ENCODE data around the gene TOR4A. TPM values are rescaled to one million over a fixed set of nuclear protein-coding genes. Genes with fewer than 3 reads are reported as not detected.

Gene TOR4A
- total RNA-seq: 16.5 TPM
- long read RNA-seq, full-length matches to known transcripts: 14 of 32 reads
- long read RNA-seq, partial matches to known transcripts: 0 of 32 reads
- long read RNA-seq, other reads (novel, unspliced or antisense): 18 of 32 reads

- intact Hi-C loops (cut with DNase I): loop anchor here (2.0 kb wide), 1 partner anchor 37 kb away; the partner anchor contains the start of gene TUBB4B
- ATAC-seq (peak; percentile 66), DNase-seq (ENCODE audit: missing footprints) (peak; percentile 94)
Observed at GRCh38 chr9:137277329-137278041, at the start of gene TOR4A. Gene TOR4A, plus strand, starts transcription at chr9:137277726. Its CDS starts 964 bp downstream, at chr9:137278690.

GRCh38 chr9:137227853-137228505 is 49.5 kb upstream of the TOR4A start:
- intact Hi-C loops (cut with DNase I): loop anchor here (2.0 kb wide), 1 partner anchor 111 kb away; no protein-coding TSS in a partner anchor
- no peak for DNase-seq (ENCODE audit: missing footprints)
- no peak for ATAC-seq

- intact Hi-C loops (cut with DNase I): no loop called here
- DNase-seq (ENCODE audit: missing footprints) (no peak), ATAC-seq (no peak)
Observed at GRCh38 chr9:137228506-137228967, 49.0 kb upstream of the TOR4A start.

- DNase-seq (ENCODE audit: missing footprints) (no peak), ATAC-seq (no peak)
- intact Hi-C loops (cut with DNase I): no loop called here
Observed at GRCh38 chr9:137228968-137229896, 48.3 kb upstream of the TOR4A start.

- ATAC-seq (no peak), DNase-seq (ENCODE audit: missing footprints) (no peak)
- intact Hi-C loops (cut with DNase I): no loop called here
Observed at GRCh38 chr9:137229903-137230704, 47.4 kb upstream of the TOR4A start.

- ATAC-seq: no peak
- intact Hi-C loops (cut with DNase I): no loop called here
- DNase-seq (ENCODE audit: missing footprints): no peak
Observed at GRCh38 chr9:137230705-137231371, 46.7 kb upstream of the TOR4A start, which contains the start of gene SLC34A3. Gene SLC34A3, plus strand, starts transcription at chr9:137230901. Its CDS starts 802 bp downstream, at chr9:137231703.

GRCh38 chr9:137231372-137232039 is 46.0 kb upstream of the TOR4A start:
- intact Hi-C loops (cut with DNase I): no loop called here
- ATAC-seq (no peak), DNase-seq (ENCODE audit: missing footprints) (no peak)

GRCh38 chr9:137232101-137232500 is 45.4 kb upstream of the TOR4A start:
- intact Hi-C loops (cut with DNase I): no loop called here
- ATAC-seq (no peak), DNase-seq (ENCODE audit: missing footprints) (no peak)

- DNase-seq (ENCODE audit: missing footprints) (no peak), ATAC-seq (no peak)
- intact Hi-C loops (cut with DNase I): no loop called here
Observed at GRCh38 chr9:137232510-137232909, 45.0 kb upstream of the TOR4A start.

GRCh38 chr9:137233143-137233980 is 44.2 kb upstream of the TOR4A start:
- intact Hi-C loops (cut with DNase I): no loop called here
- DNase-seq (ENCODE audit: missing footprints) (no peak), ATAC-seq (no peak)

- no peak for ATAC-seq
- intact Hi-C loops (cut with DNase I): no loop called here
- DNase-seq (ENCODE audit: missing footprints): no peak
Observed at GRCh38 chr9:137234055-137234697, 43.4 kb upstream of the TOR4A start.

GRCh38 chr9:137234758-137235423 is 42.6 kb upstream of the TOR4A start:
- intact Hi-C loops (cut with DNase I): loop anchor here (5.0 kb wide), 1 partner anchor 48 kb away; the partner anchor contains the start of genes ANAPC2 and SSNA1
- ATAC-seq (no peak), DNase-seq (ENCODE audit: missing footprints) (no peak)

GRCh38 chr9:137235424-137236237 is 41.9 kb upstream of the TOR4A start:
- intact Hi-C loops (cut with DNase I): loop anchor here (5.0 kb wide), 1 partner anchor 48 kb away; the partner anchor contains the start of genes ANAPC2 and SSNA1
- DNase-seq (ENCODE audit: missing footprints) (no peak), ATAC-seq (no peak)
